Fibroblast of lung (primary cell): ENCODE results near the gene CORIN. TPM values are rescaled to one million over a fixed set of nuclear protein-coding genes. Genes with fewer than 3 reads are reported as not detected.

ENCODE experiments used
- DNase-seq, 2 donors: peaks; one replicate each; pipeline versions ENCODE4 v3.0.0 to v3.0.0-alpha.2; 2010; ENCODE audit warnings: low read depth in 2 of 2
- H2AFZ ChIP-seq: 2 replicates; pipeline ENCODE4 v1.5.1; 2012; ENCODE audit warnings: low read length, control low read depth, inconsistent platforms
- H3K27ac ChIP-seq: 2 replicates; pipeline ENCODE4 v1.5.1; 2011; ENCODE audit warnings: low read length, control low read depth; ENCODE audit not compliant: insufficient read depth
- H3K27me3 ChIP-seq: 2 replicates; pipeline ENCODE4 v1.5.1; 2011; ENCODE audit warnings: mild to moderate bottlenecking, low read length; ENCODE audit not compliant: control insufficient read depth, insufficient read depth
- H3K36me3 ChIP-seq: 2 replicates; pipeline ENCODE4 v1.5.1; 2011; ENCODE audit warnings: low read length; ENCODE audit not compliant: control insufficient read depth, insufficient read depth
- H3K4me1 ChIP-seq: 2 replicates; pipeline ENCODE4 v1.5.1; 2011; ENCODE audit warnings: low read length; ENCODE audit not compliant: control insufficient read depth, insufficient read depth; ENCODE audit errors: extremely low read depth
- H3K4me2 ChIP-seq: 2 replicates; pipeline ENCODE4 v1.5.1; 2011; ENCODE audit warnings: low read length, control low read depth; ENCODE audit not compliant: insufficient read depth; ENCODE audit errors: extremely low read depth
- H3K4me3 ChIP-seq, 4 experiments: fragments of 200-600 bp in 1 of 4; sonication (generic) in 1 of 4; replicated peaks in 1 of 4; 2 replicates each; pipeline ENCODE4 v1.5.1; 2011 to 2016; ENCODE audit warnings: low read length in 4 of 4, low read depth in 3 of 4, mild to moderate bottlenecking in 3 of 4, control low read depth in 2 of 4, inconsistent platforms in 1 of 4, mixed read lengths in 1 of 4; ENCODE audit not compliant: insufficient read depth in 1 of 4; ENCODE audit errors: control extremely low read depth in 1 of 4
- H3K79me2 ChIP-seq: 2 replicates; pipeline ENCODE4 v1.5.1; 2012; ENCODE audit warnings: mild to moderate bottlenecking, low read length, inconsistent platforms; ENCODE audit not compliant: control insufficient read depth, insufficient read depth
- H3K9ac ChIP-seq: 2 replicates; pipeline ENCODE4 v1.5.1; 2011; ENCODE audit warnings: mild to moderate bottlenecking, low read length, control low read depth; ENCODE audit not compliant: insufficient read depth
- H3K9me3 ChIP-seq: 2 replicates; pipeline ENCODE4 v1.5.1; 2012; ENCODE audit warnings: low read depth, low read length; ENCODE audit not compliant: control insufficient read depth, insufficient read depth
- H4K20me1 ChIP-seq: 2 replicates; pipeline ENCODE4 v1.5.1; 2011; ENCODE audit warnings: low read length; ENCODE audit not compliant: control insufficient read depth, insufficient read depth; ENCODE audit errors: extremely low read depth
- CTCF ChIP-seq, 2 donors: IDR thresholded peaks in 1 of 2; conservative IDR thresholded peaks in 1 of 2; 1 replicate in 1 of 2; 2 replicates in 1 of 2; pipeline ENCODE4 v1.5.1; 2011 to 2012; ENCODE audit warnings: low read length in 2 of 2, control low read depth in 1 of 2, inconsistent platforms in 1 of 2, low read depth in 1 of 2, mild to moderate bottlenecking in 1 of 2
- EZH2 ChIP-seq: IDR thresholded peaks from 2 replicates; pipeline ENCODE4 v1.5.1; 2012; ENCODE audit warnings: low read length, control low read depth, mild to moderate bottlenecking; ENCODE audit errors: missing control alignments
- polyA minus RNA-seq: library from RNA; depleted of rRNA, polyadenylated mRNA; stranded (reverse); fragments of >200 nt; gene quantifications from 2 replicates; pipeline ENCODE4 v1.2.3, GENCODE V29; 2011; ENCODE audit warnings: low replicate concordance
- polyA plus RNA-seq, 2 donors: library from polyadenylated mRNA; depleted of rRNA in 1 of 2; stranded (reverse) in 1 of 2; unstranded in 1 of 2; fragments of >200 nt; gene quantifications; 2 replicates each; pipeline ENCODE4 v1.2.1, GENCODE V29; 2011 to 2012; ENCODE audit warnings: missing spikeins in 1 of 2
- total RNA-seq: library from RNA; depleted of rRNA; stranded (reverse); fragments of >200 nt; gene quantifications from 2 replicates; pipeline ENCODE4 v1.2.1, GENCODE V29; 2014

CORIN gene
- total RNA-seq (under 0.01 and 1.5 TPM in 2 replicates), polyA plus RNA-seq (4.2 and 22.2 TPM in 2 replicates), polyA minus RNA-seq (0.41 and 12.7 TPM in 2 replicates)
- 2.2 and 16.3 TPM in 2 replicates for polyA plus RNA-seq (2012)

GRCh38 chr4:47837908-47838294 lies at the start of gene CORIN:
Gene CORIN, minus strand, starts transcription at chr4:47838067. Its CDS starts 118 bp downstream, at chr4:47837949.
- no peaks in the 10 kb centered on the region for H3K9me3 ChIP-seq
- no peak for DNase-seq
- H2AFZ ChIP-seq, result peak within 1 kb of the TSS; percentile 83
- H3K27me3 ChIP-seq, result no peaks in the 10 kb centered on the region
- peaks cover 2% of the 10 kb centered on the region for H3K4me1 ChIP-seq
- no peaks in the 10 kb centered on the region for H3K36me3 ChIP-seq
- no peaks in the 10 kb centered on the region for H3K79me2 ChIP-seq
- H3K4me3 ChIP-seq, result peak within 1 kb of the TSS; percentile 61 to 69 (median 66)
- H3K27ac ChIP-seq, result no peak within 1 kb of the TSS
- peak within 1 kb of the TSS; percentile 97 for H3K4me2 ChIP-seq
- H4K20me1 ChIP-seq, result no peaks in the 10 kb centered on the region
- TF ChIP-seq EZH2 (no peak), CTCF (conservative IDR thresholded peaks at IDR 0.05 in 1 of 2, IDR thresholded peaks at IDR 0.05 in 1 of 2; ENCODE audit: low read depth in 1 of 2, low read length in 2 of 2) (no peak)
- no peak within 1 kb of the TSS for H3K9ac ChIP-seq

GRCh38 chr4:47882228-47882627 lies 44.4 kb upstream of the CORIN start:
- Histone ChIP-seq H3K4me2 (no peak overlapping the region), H3K4me1 (no peaks in the 10 kb centered on the region), H4K20me1 (no peaks in the 10 kb centered on the region), H3K79me2 (no peaks in the 10 kb centered on the region), H3K27me3 (no peaks in the 10 kb centered on the region), H3K4me3 (no peak overlapping the region), H3K36me3 (peaks cover 3% of the 10 kb centered on the region), H3K9me3 (no peaks in the 10 kb centered on the region), H3K9ac (no peak overlapping the region), H2AFZ (no peak overlapping the region), H3K27ac (no peak overlapping the region)
- peak in 1 of 2 donors; percentile 21 for DNase-seq
- TF ChIP-seq EZH2 (no peak), CTCF (conservative IDR thresholded peaks at IDR 0.05 in 1 of 2, IDR thresholded peaks at IDR 0.05 in 1 of 2; ENCODE audit: low read depth in 1 of 2, low read length in 2 of 2) (no peak)

- H3K4me2 ChIP-seq, result no peak overlapping the region
- no peak for TF ChIP-seq EZH2
- TF ChIP-seq CTCF (conservative IDR thresholded peaks at IDR 0.05 in 1 of 2, IDR thresholded peaks at IDR 0.05 in 1 of 2; ENCODE audit: low read depth in 1 of 2, low read length in 2 of 2), result no peak
- no peaks in the 10 kb centered on the region for H3K4me1 ChIP-seq
- H4K20me1 ChIP-seq, result no peaks in the 10 kb centered on the region
- H3K4me3 ChIP-seq, result no peak overlapping the region
- DNase-seq, result no peak
- H3K9ac ChIP-seq, result no peak overlapping the region
- no peak overlapping the region for H3K27ac ChIP-seq
- H2AFZ ChIP-seq, result no peak overlapping the region
- peaks cover 4% of the 10 kb centered on the region for H3K36me3 ChIP-seq
- H3K9me3 ChIP-seq, result no peaks in the 10 kb centered on the region
- H3K79me2 ChIP-seq, result no peaks in the 10 kb centered on the region
- no peaks in the 10 kb centered on the region for H3K27me3 ChIP-seq
Observed at GRCh38 chr4:47879458-47879857, 41.6 kb upstream of the CORIN start.
